Peyer's patch (tissue), 4 donors: ENCODE measurements around the gene ELMO1. TPM values are rescaled to one million over a fixed set of nuclear protein-coding genes. Genes with fewer than 3 reads are reported as not detected.

Source experiments
- DNase-seq, 3 donors: peaks; one replicate each; pipeline ENCODE4 v3.0.0-alpha.2; 2017 to 2019
- H3K27ac ChIP-seq, 4 donors: fragments of 200-600 bp; sonication (generic); one replicate each; pipeline ENCODE4 v1.5.1; 2016 to 2019
- H3K27me3 ChIP-seq, 2 donors: fragments of 200-600 bp; sonication (generic); one replicate each; pipeline ENCODE4 v1.5.1; 2019
- H3K36me3 ChIP-seq, 3 donors: fragments of 200-600 bp; sonication (generic); one replicate each; pipeline ENCODE4 v1.5.1; 2016 to 2019
- H3K4me1 ChIP-seq, 4 donors: fragments of 200-600 bp; sonication (generic); one replicate each; pipeline ENCODE4 v1.5.1; 2016 to 2019
- H3K4me3 ChIP-seq, 4 donors: fragments of 200-600 bp; sonication (generic); 1 replicate in 3 of 4; 2 replicates in 1 of 4; pipeline ENCODE4 v1.5.1; 2016 to 2019; ENCODE audit warnings: mild to moderate bottlenecking in 1 of 4
- H3K9me3 ChIP-seq, 4 donors: fragments of 200-600 bp; sonication (generic); one replicate each; pipeline ENCODE4 v1.5.1; 2016 to 2019; ENCODE audit warnings: mild to moderate bottlenecking in 1 of 4
- POLR2A ChIP-seq, 2 donors: fragments of 450-650 bp; IDR thresholded peaks; one replicate each; pipeline ENCODE4 v1.5.1; 2017; ENCODE audit warnings: antibody characterized with exemption in 2 of 2, mild to moderate bottlenecking in 2 of 2, moderate library complexity in 2 of 2
- total RNA-seq, 4 donors: library from RNA; depleted of rRNA; stranded (reverse); fragments of >200 nt; gene quantifications; one replicate each; pipeline ENCODE4 v1.1.0, GENCODE V29; 2016
- TF ChIP-seq, protein P1 (sequence below), 6 experiments: fragments of 450-650 bp in 4 of 6; fragments of 200-600 bp in 2 of 6; sonication (generic) in 1 of 6; IDR thresholded peaks; one replicate each; pipeline ENCODE4 v1.5.1; 2017 to 2019; ENCODE audit warnings: antibody characterized with exemption in 6 of 6, mild to moderate bottlenecking in 3 of 6, moderate library complexity in 1 of 6

The ELMO1 gene
- total RNA-seq, 4 donors from 2014 or later: 43.1 to 381 (median 72.2) TPM

DNA sequence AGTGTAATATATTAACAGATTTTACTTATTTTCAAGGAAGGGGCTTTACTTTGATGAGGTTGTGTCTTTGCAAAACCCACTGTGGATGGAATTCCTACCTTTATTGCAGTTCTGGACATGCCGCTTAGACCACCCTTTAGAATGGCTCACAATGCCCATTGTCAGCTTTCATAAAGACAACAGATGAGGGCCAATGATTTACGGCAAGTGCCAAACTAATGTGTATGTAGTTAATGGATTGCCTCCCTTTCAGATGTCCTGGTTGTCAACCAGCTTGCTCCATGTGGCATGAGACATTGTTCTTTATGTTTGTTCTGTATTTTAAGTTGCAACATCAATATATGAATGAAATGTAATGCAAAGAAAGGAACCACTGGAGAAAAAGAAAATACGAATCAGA is 35.0 kb upstream of the ELMO1 start:
- Histone ChIP-seq H3K36me3 (no peaks in the 10 kb centered on the region), H3K9me3 (no peaks in the 10 kb centered on the region), H3K27me3 (no peaks in the 10 kb centered on the region), H3K4me1 (no peaks in the 10 kb centered on the region), H3K27ac (no peak overlapping the region), H3K4me3 (no peak overlapping the region)
- no peak for DNase-seq
- no peak for TF ChIP-seq POLR2A (IDR thresholded peaks at IDR 0.05)
- TF ChIP-seq, protein P1, sequence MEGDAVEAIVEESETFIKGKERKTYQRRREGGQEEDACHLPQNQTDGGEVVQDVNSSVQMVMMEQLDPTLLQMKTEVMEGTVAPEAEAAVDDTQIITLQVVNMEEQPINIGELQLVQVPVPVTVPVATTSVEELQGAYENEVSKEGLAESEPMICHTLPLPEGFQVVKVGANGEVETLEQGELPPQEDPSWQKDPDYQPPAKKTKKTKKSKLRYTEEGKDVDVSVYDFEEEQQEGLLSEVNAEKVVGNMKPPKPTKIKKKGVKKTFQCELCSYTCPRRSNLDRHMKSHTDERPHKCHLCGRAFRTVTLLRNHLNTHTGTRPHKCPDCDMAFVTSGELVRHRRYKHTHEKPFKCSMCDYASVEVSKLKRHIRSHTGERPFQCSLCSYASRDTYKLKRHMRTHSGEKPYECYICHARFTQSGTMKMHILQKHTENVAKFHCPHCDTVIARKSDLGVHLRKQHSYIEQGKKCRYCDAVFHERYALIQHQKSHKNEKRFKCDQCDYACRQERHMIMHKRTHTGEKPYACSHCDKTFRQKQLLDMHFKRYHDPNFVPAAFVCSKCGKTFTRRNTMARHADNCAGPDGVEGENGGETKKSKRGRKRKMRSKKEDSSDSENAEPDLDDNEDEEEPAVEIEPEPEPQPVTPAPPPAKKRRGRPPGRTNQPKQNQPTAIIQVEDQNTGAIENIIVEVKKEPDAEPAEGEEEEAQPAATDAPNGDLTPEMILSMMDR (IDR thresholded peaks at IDR 0.05): no peak

DNA sequence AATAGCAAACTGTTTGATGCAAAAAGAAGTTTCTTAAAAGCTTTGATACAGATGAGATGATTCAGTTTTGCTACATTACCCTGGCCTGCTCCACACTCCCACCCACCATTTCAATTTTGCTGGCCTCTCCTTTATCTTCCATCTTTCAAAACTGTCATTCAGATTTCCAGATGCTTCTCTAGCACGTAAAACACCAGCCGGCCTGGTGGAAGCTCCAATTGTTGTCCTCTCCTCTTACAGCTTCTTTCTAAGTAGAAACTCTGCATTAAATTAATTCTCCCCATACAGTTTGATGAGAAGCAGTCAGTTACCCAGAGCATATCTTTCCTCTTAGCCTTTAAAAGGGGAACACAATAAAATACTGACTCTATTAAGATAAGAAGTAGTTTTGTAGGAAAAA is 34.3 kb upstream of the ELMO1 start:
- Histone ChIP-seq H3K9me3 (no peaks in the 10 kb centered on the region), H3K27ac (no peak overlapping the region), H3K36me3 (no peaks in the 10 kb centered on the region), H3K4me1 (no peaks in the 10 kb centered on the region), H3K27me3 (no peaks in the 10 kb centered on the region), H3K4me3 (no peak overlapping the region)
- no peak for DNase-seq
- TF ChIP-seq, protein P1 (IDR thresholded peaks at IDR 0.05): no peak
- TF ChIP-seq POLR2A (IDR thresholded peaks at IDR 0.05): no peak

DNA sequence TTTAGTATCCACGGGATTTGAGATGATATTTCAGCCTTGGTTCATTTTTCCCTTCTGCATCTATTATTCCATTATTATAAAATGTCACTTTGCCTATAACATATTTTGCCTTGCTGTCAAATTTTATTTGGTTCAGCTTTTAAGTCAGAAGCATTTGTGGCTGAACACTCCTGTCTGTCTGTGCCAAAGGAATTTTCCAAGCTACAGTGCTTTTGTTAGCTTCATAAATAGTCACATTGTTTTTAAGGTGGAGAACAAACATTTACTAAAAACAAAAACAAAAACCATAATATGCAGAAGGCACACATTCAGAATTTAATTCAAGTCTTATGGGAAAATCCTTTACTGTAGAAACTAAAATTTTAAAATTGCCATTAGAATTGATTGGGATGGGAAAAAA is 33.8 kb upstream of the ELMO1 start:
- Histone ChIP-seq H3K27me3 (no peaks in the 10 kb centered on the region), H3K36me3 (no peaks in the 10 kb centered on the region), H3K4me3 (no peak overlapping the region), H3K9me3 (no peaks in the 10 kb centered on the region), H3K27ac (no peak overlapping the region), H3K4me1 (no peaks in the 10 kb centered on the region)
- TF ChIP-seq POLR2A (IDR thresholded peaks at IDR 0.05): no peak
- TF ChIP-seq, protein P1 (IDR thresholded peaks at IDR 0.05): no peak
- DNase-seq: no peak

DNA sequence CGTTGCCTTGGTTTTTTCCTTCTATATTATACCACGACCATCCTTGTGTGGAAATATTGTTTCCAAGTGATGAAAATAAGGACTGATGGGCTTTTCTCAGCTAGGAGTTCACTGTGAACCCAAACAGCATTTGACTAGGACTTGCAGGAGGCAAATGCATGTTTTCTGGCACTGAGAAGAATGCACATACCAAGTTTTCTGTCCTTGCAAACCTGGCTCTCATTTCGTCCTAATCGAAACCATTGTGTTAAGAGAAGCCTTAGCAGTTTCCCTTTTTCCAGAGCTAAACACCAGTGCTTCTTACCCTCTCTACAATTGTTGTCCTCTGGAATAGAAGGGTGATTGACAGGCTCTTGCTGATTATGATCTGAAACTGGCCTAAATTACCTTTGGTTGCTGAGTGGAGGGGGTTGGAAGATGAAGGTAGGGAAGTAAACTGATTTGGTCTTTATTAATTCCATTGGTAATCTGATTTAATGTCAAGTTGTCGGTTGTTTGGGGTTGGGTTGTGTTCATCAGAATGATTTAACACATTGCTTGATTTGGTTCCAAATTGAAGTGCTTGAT is 33.1 kb upstream of the ELMO1 start:
- Histone ChIP-seq H3K9me3 (no peaks in the 10 kb centered on the region), H3K4me3 (no peak overlapping the region), H3K27ac (no peak overlapping the region), H3K27me3 (no peaks in the 10 kb centered on the region), H3K4me1 (no peaks in the 10 kb centered on the region), H3K36me3 (no peaks in the 10 kb centered on the region)
- DNase-seq: no peak
- TF ChIP-seq, protein P1 (IDR thresholded peaks at IDR 0.05): no peak
- TF ChIP-seq POLR2A (IDR thresholded peaks at IDR 0.05): no peak

DNA sequence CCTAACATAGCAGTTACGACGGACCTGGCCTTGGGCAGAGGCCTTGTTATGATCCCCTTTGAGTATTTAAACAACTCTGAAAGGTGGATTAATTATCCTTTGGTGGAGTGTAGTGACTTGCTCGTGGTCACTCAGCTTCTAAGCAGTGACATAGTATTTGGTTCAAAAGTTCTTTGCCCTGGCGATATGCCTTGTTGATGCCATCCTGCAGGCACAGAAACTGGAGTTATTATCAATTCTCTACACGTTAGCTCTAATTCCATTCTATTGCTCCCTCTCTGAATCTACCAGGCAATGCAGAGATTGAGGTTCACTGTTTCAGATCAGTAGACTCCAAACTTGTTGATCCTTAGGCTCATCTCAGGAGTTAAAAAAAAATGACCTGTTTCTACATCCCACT is 32.5 kb upstream of the ELMO1 start:
- H3K27ac ChIP-seq: no peak overlapping the region

More for the DNA sequence above, 32.5 kb upstream of the ELMO1 start:
- Histone ChIP-seq H3K9me3 (no peaks in the 10 kb centered on the region), H3K27me3 (no peaks in the 10 kb centered on the region), H3K4me1 (no peaks in the 10 kb centered on the region), H3K36me3 (no peaks in the 10 kb centered on the region), H3K4me3 (no peak overlapping the region)
- TF ChIP-seq, protein P1 (IDR thresholded peaks at IDR 0.05): no peak
- no peak for TF ChIP-seq POLR2A (IDR thresholded peaks at IDR 0.05)
- no peak for DNase-seq
